ENCODE results near the gene PANK4.

Gene PANK4

GRCh38 chr1:2516124-2516523, 10.3 kb downstream of the PANK4 start:
- no peaks in the 10 kb centered on the region for H3F3A ChIP-seq (ENCODE audit: insufficient read depth, low read length)
- no peaks in the 10 kb centered on the region for H4K20me1 ChIP-seq (ENCODE audit: insufficient read depth, low read length)
- H3K4me1 ChIP-seq (ENCODE audit: low read length) = no peaks in the 10 kb centered on the region
- no peak overlapping the region for H2AFZ ChIP-seq (ENCODE audit: low read length)
- H3K36me3 ChIP-seq (replicated peaks; ENCODE audit: insufficient read depth, low read length) = peaks cover 3% of the 10 kb centered on the region; the same call in 1 of the 2 replicates
- no peaks in the 10 kb centered on the region for H3K27me3 ChIP-seq (replicated peaks; ENCODE audit: insufficient read depth, low read length)
- no peak overlapping the region for H3K4me2 ChIP-seq (ENCODE audit: low read depth, low read length)
- no peak overlapping the region for H3K4me3 ChIP-seq (ENCODE audit: low read length)
- H3K27ac ChIP-seq (ENCODE audit: low read length) = no peak overlapping the region
- no peaks in the 10 kb centered on the region for H3K9me2 ChIP-seq (replicated peaks; ENCODE audit: insufficient read depth, low read length)
- TF ChIP-seq EZH2phosphoT487 (IDR thresholded peaks at IDR 0.05; ENCODE audit: low read length) = no peak
- no peak for TF ChIP-seq CTCF (IDR thresholded peaks at IDR 0.05; ENCODE audit: low read length)
- TF ChIP-seq EZH2 (optimal IDR thresholded peaks at IDR 0.05; ENCODE audit: low read depth, low read length) = no peak
- DNase-seq = no peak
- H3K9ac ChIP-seq (ENCODE audit: low read length) = no peak overlapping the region
- peaks cover 4% of the 10 kb centered on the region for H3K79me2 ChIP-seq (ENCODE audit: low read length)
- H3K9me3 ChIP-seq (replicated peaks; ENCODE audit: insufficient read depth, low read length) = no peaks in the 10 kb centered on the region

DNA sequence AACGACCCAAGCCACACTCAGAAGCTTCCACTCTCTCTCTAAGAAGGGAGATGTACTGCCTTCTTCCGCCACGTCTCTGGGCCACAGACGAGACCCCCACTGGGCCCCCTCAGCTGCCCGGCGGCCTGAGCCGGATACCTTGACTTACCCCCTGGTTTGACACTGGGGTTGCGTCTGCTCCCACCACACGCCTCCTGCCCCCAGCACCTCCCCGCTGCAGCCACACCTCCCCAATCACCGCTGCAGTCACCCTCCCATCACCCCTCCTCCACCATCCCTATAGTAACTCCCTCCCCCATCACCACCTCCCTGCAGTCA, 10.7 kb downstream of the PANK4 start:
- no peaks in the 10 kb centered on the region for H3K27me3 ChIP-seq (replicated peaks; ENCODE audit: insufficient read depth, low read length)
- no peaks in the 10 kb centered on the region for H4K20me1 ChIP-seq (ENCODE audit: insufficient read depth, low read length)
- TF ChIP-seq EZH2 (optimal IDR thresholded peaks at IDR 0.05; ENCODE audit: low read depth, low read length) (no peak), EZH2phosphoT487 (IDR thresholded peaks at IDR 0.05; ENCODE audit: low read length) (no peak), CTCF (IDR thresholded peaks at IDR 0.05; ENCODE audit: low read length) (no peak)
- no peak overlapping the region for H3K9ac ChIP-seq (ENCODE audit: low read length)
- DNase-seq = no peak
- no peak overlapping the region for H3K4me2 ChIP-seq (ENCODE audit: low read depth, low read length)
- H3K9me2 ChIP-seq (replicated peaks; ENCODE audit: insufficient read depth, low read length) = no peaks in the 10 kb centered on the region
- H3K4me1 ChIP-seq (ENCODE audit: low read length) = no peaks in the 10 kb centered on the region
- H3K4me3 ChIP-seq (ENCODE audit: low read length) = no peak overlapping the region
- H3K79me2 ChIP-seq (ENCODE audit: low read length) = peaks cover under 1% of the 10 kb centered on the region; the same call in 1 of the 2 replicates
- H3F3A ChIP-seq (ENCODE audit: insufficient read depth, low read length) = no peaks in the 10 kb centered on the region
- H3K36me3 ChIP-seq (replicated peaks; ENCODE audit: insufficient read depth, low read length) = 0 out of 2 replicates have a peak, but pooled peaks cover 3% of the 10 kb centered on the region
- H3K27ac ChIP-seq (ENCODE audit: low read length) = no peak overlapping the region
- no peak overlapping the region for H2AFZ ChIP-seq (ENCODE audit: low read length)
- no peaks in the 10 kb centered on the region for H3K9me3 ChIP-seq (replicated peaks; ENCODE audit: insufficient read depth, low read length)

DNA sequence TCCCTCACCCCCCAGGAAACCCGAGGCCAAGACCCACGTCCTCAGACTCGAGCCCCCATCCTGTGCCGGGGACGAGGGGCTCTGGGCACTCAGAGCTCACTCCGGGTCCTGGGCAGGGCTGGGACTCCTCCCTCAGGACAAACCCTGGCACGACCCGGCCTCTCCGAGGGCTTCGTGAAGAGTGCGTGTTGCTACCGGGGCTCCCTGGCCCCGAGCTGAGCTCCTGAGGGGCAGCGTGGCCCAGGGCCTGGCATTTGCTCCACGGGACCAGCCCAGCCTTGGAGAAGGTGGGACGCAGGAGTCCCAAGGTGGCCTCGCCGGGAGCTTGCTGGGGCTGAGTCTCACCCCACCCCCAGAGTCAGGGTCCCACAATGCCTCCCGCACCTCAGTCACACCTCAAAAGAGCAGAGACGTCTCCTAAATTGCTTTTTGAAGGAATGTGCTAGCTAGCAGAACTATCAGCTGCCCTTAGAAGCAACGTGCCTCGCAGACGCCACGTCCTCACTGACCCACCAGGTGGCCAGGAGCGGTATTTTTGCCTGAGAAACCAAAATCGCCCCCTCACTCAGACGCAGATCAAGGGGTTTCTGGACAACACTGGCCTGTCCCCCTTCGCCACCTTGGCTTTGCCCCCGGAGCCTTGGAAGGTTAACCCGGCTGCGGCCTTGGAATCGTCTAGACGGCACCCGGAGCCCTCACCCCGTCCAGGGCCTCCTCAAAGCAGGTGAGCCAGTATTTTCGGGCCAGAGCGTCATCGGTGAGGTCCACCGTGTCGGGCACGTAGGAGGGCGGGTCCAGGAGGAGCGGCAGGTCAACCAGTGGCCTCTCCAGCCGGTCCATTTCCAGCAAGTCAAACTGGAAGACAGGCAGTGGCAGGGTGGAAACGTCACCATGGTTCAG, 11.3 kb downstream of the PANK4 start:
- TF ChIP-seq CTCF (IDR thresholded peaks at IDR 0.05; ENCODE audit: low read length) (no peak), EZH2 (optimal IDR thresholded peaks at IDR 0.05; ENCODE audit: low read depth, low read length) (no peak), EZH2phosphoT487 (IDR thresholded peaks at IDR 0.05; ENCODE audit: low read length) (no peak)
- Histone ChIP-seq H3K36me3 (replicated peaks; ENCODE audit: insufficient read depth, low read length) (0 out of 2 replicates have a peak, but pooled peaks cover 3% of the 10 kb centered on the region), H3K27me3 (replicated peaks; ENCODE audit: insufficient read depth, low read length) (no peaks in the 10 kb centered on the region)

More for the DNA sequence above, 11.3 kb downstream of the PANK4 start:
- Histone ChIP-seq H3K79me2 (ENCODE audit: low read length) (no peaks in the 10 kb centered on the region), H2AFZ (ENCODE audit: low read length) (no peak overlapping the region), H3K4me3 (ENCODE audit: low read length) (no peak overlapping the region), H3K4me1 (ENCODE audit: low read length) (no peaks in the 10 kb centered on the region), H3K4me2 (ENCODE audit: low read depth, low read length) (no peak overlapping the region), H3F3A (ENCODE audit: insufficient read depth, low read length) (no peaks in the 10 kb centered on the region), H3K27ac (ENCODE audit: low read length) (no peak overlapping the region), H3K9me3 (replicated peaks; ENCODE audit: insufficient read depth, low read length) (no peaks in the 10 kb centered on the region), H3K9me2 (replicated peaks; ENCODE audit: insufficient read depth, low read length) (no peaks in the 10 kb centered on the region), H3K9ac (ENCODE audit: low read length) (no peak overlapping the region), H4K20me1 (ENCODE audit: insufficient read depth, low read length) (no peaks in the 10 kb centered on the region)
- DNase-seq = no peak

Data from MM.1S (cell line).